ENCODE measurements around the gene EID3.
"Not testable (repeated sequence)": the region's sequence is repeated elsewhere in the genome, so short reads cannot be mapped to it uniquely, and the experiment has no call there.

EID3 gene

GRCh38 chr12:104303538-104304151, at the start of gene EID3:
Gene EID3 (plus strand): TSS chr12:104303739. CDS start chr12:104303935, 196 bp downstream.
- peak; percentile 77 to 85 for DNase-seq (ENCODE audit: low read depth in 1 of 2, low spot score in 1 of 2)

GRCh38 chr12:104257913-104258472, 45.5 kb upstream of the EID3 start:
- DNase-seq (ENCODE audit: low read depth in 1 of 2, low spot score in 1 of 2) = no peak

- DNase-seq (ENCODE audit: low read depth in 1 of 2, low spot score in 1 of 2) = no peak
Measured at GRCh38 chr12:104258476-104259067, 45.0 kb upstream of the EID3 start.

- no peak for DNase-seq (ENCODE audit: low read depth in 1 of 2, low spot score in 1 of 2)
Measured at GRCh38 chr12:104263026-104263425, 40.5 kb upstream of the EID3 start.

GRCh38 chr12:104263580-104264358, 39.8 kb upstream of the EID3 start:
- DNase-seq (ENCODE audit: low read depth in 1 of 2, low spot score in 1 of 2) = no peak

GRCh38 chr12:104265436-104265835, 38.1 kb upstream of the EID3 start:
- DNase-seq (ENCODE audit: low read depth in 1 of 2, low spot score in 1 of 2) = not testable (repeated sequence)

GRCh38 chr12:104272938-104273337, 30.6 kb upstream of the EID3 start:
- no peak for DNase-seq (ENCODE audit: low read depth in 1 of 2, low spot score in 1 of 2)

GRCh38 chr12:104273503-104273902, 30.0 kb upstream of the EID3 start:
- DNase-seq (ENCODE audit: low read depth in 1 of 2, low spot score in 1 of 2) = no peak

- no peak for DNase-seq (ENCODE audit: low read depth in 1 of 2, low spot score in 1 of 2)
Measured at GRCh38 chr12:104274811-104275210, 28.7 kb upstream of the EID3 start.

- no peak for DNase-seq (ENCODE audit: low read depth in 1 of 2, low spot score in 1 of 2)
Measured at GRCh38 chr12:104275689-104276088, 27.9 kb upstream of the EID3 start.

GRCh38 chr12:104276273-104277131, 27.0 kb upstream of the EID3 start:
- no peak for DNase-seq (ENCODE audit: low read depth in 1 of 2, low spot score in 1 of 2)

GRCh38 chr12:104279164-104279563, 24.4 kb upstream of the EID3 start:
- no peak for DNase-seq (ENCODE audit: low read depth in 1 of 2, low spot score in 1 of 2)

- DNase-seq (ENCODE audit: low read depth in 1 of 2, low spot score in 1 of 2) = no peak
Measured at GRCh38 chr12:104280111-104280510, 23.4 kb upstream of the EID3 start.

- DNase-seq (ENCODE audit: low read depth in 1 of 2, low spot score in 1 of 2) = no peak
Measured at GRCh38 chr12:104280717-104281458, 22.7 kb upstream of the EID3 start.

GRCh38 chr12:104281636-104282035, 21.9 kb upstream of the EID3 start:
- DNase-seq (ENCODE audit: low read depth in 1 of 2, low spot score in 1 of 2) = no peak

- DNase-seq (ENCODE audit: low read depth in 1 of 2, low spot score in 1 of 2) = no peak
Measured at GRCh38 chr12:104282109-104282508, 21.4 kb upstream of the EID3 start.

- DNase-seq (ENCODE audit: low read depth in 1 of 2, low spot score in 1 of 2) = no peak
Measured at GRCh38 chr12:104285740-104286515, 17.6 kb upstream of the EID3 start.

GRCh38 chr12:104286516-104287482, 16.7 kb upstream of the EID3 start:
- DNase-seq (ENCODE audit: low read depth in 1 of 2, low spot score in 1 of 2) = peak; percentile 71 to 85

Measured in activated T-helper 1 cell treated with anti-CD3 and anti-CD28 coated beads, Interleukin-2, amount 50 U/mL, for 16 hours (primary cell).